ENCODE measurements around the gene CDH12. TPM values are rescaled to one million over a fixed set of nuclear protein-coding genes. Genes with fewer than 3 reads are reported as not detected.
A peak's percentile ranks its signal among the peaks of the same experiment; 100 is the strongest.

Gene CDH12
- polyA plus RNA-seq, 2 of the 4 experiments (the other 2 are of a cell fraction) = 0.04 TPM; not detected in 1

- no peak for FAIRE-seq
- CTCF ChIA-PET = no interaction called here
- no peak for ATAC-seq
- WGBS (ENCODE audit: missing lambda C conversion rate) = 0% methylated on average over 6 of the region's 6 CpGs
- H3K4me1 ChIP-seq = no peaks in the 10 kb centered on the region
- TF ChIP-seq EHF (CRISPR knock-in tag; IDR thresholded peaks at IDR 0.05) (no peak), HDAC2 (IDR thresholded peaks at IDR 0.05) (no peak), SMC3 (IDR thresholded peaks at IDR 0.05) (no peak), RCOR1 (IDR thresholded peaks at IDR 0.05; ENCODE audit: low read depth, low read length) (no peak), CBX2 (IDR thresholded peaks at IDR 0.05; ENCODE audit: borderline replicate concordance, low read depth) (no peak), TFCP2L1 (CRISPR knock-in tag; IDR thresholded peaks at IDR 0.05) (no peak), CHD2 (IDR thresholded peaks at IDR 0.05; ENCODE audit: low read length, partially characterized antibody) (no peak), BHLHE40 (IDR thresholded peaks at IDR 0.05; ENCODE audit: low read depth, low read length) (no peak), FOXS1 (CRISPR knock-in tag; IDR thresholded peaks at IDR 0.05) (no peak), ZNF302 (CRISPR knock-in tag; IDR thresholded peaks at IDR 0.05) (no peak), RAD21 (conservative IDR thresholded peaks at IDR 0.05 in 1 of 2, IDR thresholded peaks at IDR 0.05 in 1 of 2) (no peak), ZC3H11A (IDR thresholded peaks at IDR 0.05) (no peak), PHF8 (IDR thresholded peaks at IDR 0.05; ENCODE audit: borderline replicate concordance, low read depth) (no peak), RNF2 (IDR thresholded peaks at IDR 0.05; ENCODE audit: borderline replicate concordance, low read depth) (no peak), NFE2L2 (conservative IDR thresholded peaks at IDR 0.05; ENCODE audit: low read length) (no peak)
- TF ChIP-seq, protein P1, sequence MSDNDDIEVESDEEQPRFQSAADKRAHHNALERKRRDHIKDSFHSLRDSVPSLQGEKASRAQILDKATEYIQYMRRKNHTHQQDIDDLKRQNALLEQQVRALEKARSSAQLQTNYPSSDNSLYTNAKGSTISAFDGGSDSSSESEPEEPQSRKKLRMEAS (IDR thresholded peaks at IDR 0.05) = no peak
- TF ChIP-seq, protein P2, sequence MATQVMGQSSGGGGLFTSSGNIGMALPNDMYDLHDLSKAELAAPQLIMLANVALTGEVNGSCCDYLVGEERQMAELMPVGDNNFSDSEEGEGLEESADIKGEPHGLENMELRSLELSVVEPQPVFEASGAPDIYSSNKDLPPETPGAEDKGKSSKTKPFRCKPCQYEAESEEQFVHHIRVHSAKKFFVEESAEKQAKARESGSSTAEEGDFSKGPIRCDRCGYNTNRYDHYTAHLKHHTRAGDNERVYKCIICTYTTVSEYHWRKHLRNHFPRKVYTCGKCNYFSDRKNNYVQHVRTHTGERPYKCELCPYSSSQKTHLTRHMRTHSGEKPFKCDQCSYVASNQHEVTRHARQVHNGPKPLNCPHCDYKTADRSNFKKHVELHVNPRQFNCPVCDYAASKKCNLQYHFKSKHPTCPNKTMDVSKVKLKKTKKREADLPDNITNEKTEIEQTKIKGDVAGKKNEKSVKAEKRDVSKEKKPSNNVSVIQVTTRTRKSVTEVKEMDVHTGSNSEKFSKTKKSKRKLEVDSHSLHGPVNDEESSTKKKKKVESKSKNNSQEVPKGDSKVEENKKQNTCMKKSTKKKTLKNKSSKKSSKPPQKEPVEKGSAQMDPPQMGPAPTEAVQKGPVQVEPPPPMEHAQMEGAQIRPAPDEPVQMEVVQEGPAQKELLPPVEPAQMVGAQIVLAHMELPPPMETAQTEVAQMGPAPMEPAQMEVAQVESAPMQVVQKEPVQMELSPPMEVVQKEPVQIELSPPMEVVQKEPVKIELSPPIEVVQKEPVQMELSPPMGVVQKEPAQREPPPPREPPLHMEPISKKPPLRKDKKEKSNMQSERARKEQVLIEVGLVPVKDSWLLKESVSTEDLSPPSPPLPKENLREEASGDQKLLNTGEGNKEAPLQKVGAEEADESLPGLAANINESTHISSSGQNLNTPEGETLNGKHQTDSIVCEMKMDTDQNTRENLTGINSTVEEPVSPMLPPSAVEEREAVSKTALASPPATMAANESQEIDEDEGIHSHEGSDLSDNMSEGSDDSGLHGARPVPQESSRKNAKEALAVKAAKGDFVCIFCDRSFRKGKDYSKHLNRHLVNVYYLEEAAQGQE (IDR thresholded peaks at IDR 0.05) = no peak
- H3K27ac ChIP-seq = no peak overlapping the region
- H3K9me3 ChIP-seq = no peaks in the 10 kb centered on the region
- H3K4me3 ChIP-seq = no peak overlapping the region
- no peak for DNase-seq (ENCODE audit: low read depth in 1 of 2, low spot score in 1 of 2)
- H3K4me2 ChIP-seq = no peak overlapping the region
- POLR2A ChIA-PET = no interaction called here
Observed at GRCh38 chr5:22348027-22348426, 505.1 kb downstream of the CDH12 start.

DNA sequence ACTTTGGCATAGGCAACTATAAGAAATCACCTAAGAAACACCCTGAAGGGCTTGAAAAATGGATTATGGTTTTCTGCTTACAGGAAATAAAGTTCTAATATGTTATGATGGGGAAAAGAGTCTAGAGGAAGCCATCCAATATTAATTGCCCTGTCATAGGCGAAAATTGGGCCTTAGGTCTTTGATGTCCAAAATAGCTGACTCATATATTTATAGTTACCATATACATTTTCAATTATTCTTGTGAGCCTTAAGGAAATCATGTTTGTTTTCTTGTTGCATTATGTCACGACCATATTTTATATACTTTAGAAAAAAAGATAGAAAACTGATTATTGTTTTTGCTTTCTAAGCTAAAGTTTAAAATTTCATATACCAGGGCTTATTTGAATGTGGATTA is 509.1 kb downstream of the CDH12 start:
- Histone ChIP-seq H3K4me1 (no peaks in the 10 kb centered on the region), H3K9me3 (no peaks in the 10 kb centered on the region), H3K4me2 (no peak overlapping the region), H3K27ac (no peak overlapping the region), H3K4me3 (no peak overlapping the region)
- no peak for DNase-seq (ENCODE audit: low read depth in 1 of 2, low spot score in 1 of 2)
- no peak for FAIRE-seq
- ATAC-seq = no peak
- WGBS (ENCODE audit: missing lambda C conversion rate) = 2% methylated on average over 2 of the region's 2 CpGs
- ChIA-PET CTCF (interaction anchor here (0.6 kb wide), 1 partner anchor 749 kb away, joined by 3 read pairs; no protein-coding TSS in a partner anchor), POLR2A (no interaction called here)
- no peak for TF ChIP-seq FOXS1 (CRISPR knock-in tag; IDR thresholded peaks at IDR 0.05)
- TF ChIP-seq MAFK (IDR thresholded peaks at IDR 0.05; ENCODE audit: partially characterized antibody) = peak; percentile 72

- H3K4me2 ChIP-seq = no peak overlapping the region
- no peaks in the 10 kb centered on the region for H3K9me3 ChIP-seq
- ATAC-seq (no peak), FAIRE-seq (no peak), DNase-seq (ENCODE audit: low read depth in 1 of 2, low spot score in 1 of 2) (no peak)
- no peak overlapping the region for H3K4me3 ChIP-seq
- ChIA-PET CTCF (no interaction called here), POLR2A (no interaction called here)
- H3K27ac ChIP-seq = no peak overlapping the region
- WGBS (ENCODE audit: missing lambda C conversion rate) = 7% methylated on average over 2 of the region's 2 CpGs
- no peaks in the 10 kb centered on the region for H3K4me1 ChIP-seq
- TF ChIP-seq PHF8 (IDR thresholded peaks at IDR 0.05; ENCODE audit: borderline replicate concordance, low read depth) = no peak
- no peak for TF ChIP-seq FOXS1 (CRISPR knock-in tag; IDR thresholded peaks at IDR 0.05)
- no peak for TF ChIP-seq PBX3 (IDR thresholded peaks at IDR 0.05)
- TF ChIP-seq HDAC2 (IDR thresholded peaks at IDR 0.05) = no peak
- no peak for TF ChIP-seq CHD4 (IDR thresholded peaks at IDR 0.05; ENCODE audit: borderline replicate concordance)
- no peak for TF ChIP-seq ELK1 (IDR thresholded peaks at IDR 0.05; ENCODE audit: low read depth, low read length)
- TF ChIP-seq RAD21 (conservative IDR thresholded peaks at IDR 0.05 in 1 of 2, IDR thresholded peaks at IDR 0.05 in 1 of 2) = no peak
- TF ChIP-seq KDM1A (IDR thresholded peaks at IDR 0.05; ENCODE audit: low read depth) = no peak
- no peak for TF ChIP-seq HOXB13 (CRISPR knock-in tag; IDR thresholded peaks at IDR 0.05; ENCODE audit: low read depth)
- TF ChIP-seq, protein P3, sequence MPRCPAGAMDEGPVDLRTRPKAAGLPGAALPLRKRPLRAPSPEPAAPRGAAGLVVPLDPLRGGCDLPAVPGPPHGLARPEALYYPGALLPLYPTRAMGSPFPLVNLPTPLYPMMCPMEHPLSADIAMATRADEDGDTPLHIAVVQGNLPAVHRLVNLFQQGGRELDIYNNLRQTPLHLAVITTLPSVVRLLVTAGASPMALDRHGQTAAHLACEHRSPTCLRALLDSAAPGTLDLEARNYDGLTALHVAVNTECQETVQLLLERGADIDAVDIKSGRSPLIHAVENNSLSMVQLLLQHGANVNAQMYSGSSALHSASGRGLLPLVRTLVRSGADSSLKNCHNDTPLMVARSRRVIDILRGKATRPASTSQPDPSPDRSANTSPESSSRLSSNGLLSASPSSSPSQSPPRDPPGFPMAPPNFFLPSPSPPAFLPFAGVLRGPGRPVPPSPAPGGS (IDR thresholded peaks at IDR 0.05) = no peak
- no peak for TF ChIP-seq ESRRA (IDR thresholded peaks at IDR 0.05; ENCODE audit: borderline replicate concordance, low read length)
- TF ChIP-seq NPAS2 (CRISPR knock-in tag; IDR thresholded peaks at IDR 0.05; ENCODE audit: borderline replicate concordance) = no peak
- TF ChIP-seq CEBPB (IDR thresholded peaks at IDR 0.05) = no peak
- TF ChIP-seq, protein P4, sequence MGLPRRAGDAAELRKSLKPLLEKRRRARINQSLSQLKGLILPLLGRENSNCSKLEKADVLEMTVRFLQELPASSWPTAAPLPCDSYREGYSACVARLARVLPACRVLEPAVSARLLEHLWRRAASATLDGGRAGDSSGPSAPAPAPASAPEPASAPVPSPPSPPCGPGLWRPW (IDR thresholded peaks at IDR 0.05) = no peak
- TF ChIP-seq FOSB (CRISPR knock-in tag; IDR thresholded peaks at IDR 0.05) = no peak
Observed at GRCh38 chr5:22341406-22341805, 511.7 kb downstream of the CDH12 start.
